Skin of body (tissue), 2 donors: ENCODE data around the gene MRFAP1. TPM values are rescaled to one million over a fixed set of nuclear protein-coding genes. Genes with fewer than 3 reads are reported as not detected.
"Not testable (repeated sequence)": the region's sequence is repeated elsewhere in the genome, so short reads cannot be mapped to it uniquely, and the experiment has no call there.

Experiments used
- DNase-seq: peaks from one replicate; lab custom pipeline; 2025; lab: John Stamatoyannopoulos, UW
- total RNA-seq: library from RNA; depleted of rRNA; stranded (reverse); fragments of >200 nt; gene quantifications from one replicate; pipeline ENCODE4 v1.2.3, GENCODE V29; 2014

MRFAP1 gene
- total RNA-seq, 1 donor from 2014 or later, result 99.1 TPM

DNA sequence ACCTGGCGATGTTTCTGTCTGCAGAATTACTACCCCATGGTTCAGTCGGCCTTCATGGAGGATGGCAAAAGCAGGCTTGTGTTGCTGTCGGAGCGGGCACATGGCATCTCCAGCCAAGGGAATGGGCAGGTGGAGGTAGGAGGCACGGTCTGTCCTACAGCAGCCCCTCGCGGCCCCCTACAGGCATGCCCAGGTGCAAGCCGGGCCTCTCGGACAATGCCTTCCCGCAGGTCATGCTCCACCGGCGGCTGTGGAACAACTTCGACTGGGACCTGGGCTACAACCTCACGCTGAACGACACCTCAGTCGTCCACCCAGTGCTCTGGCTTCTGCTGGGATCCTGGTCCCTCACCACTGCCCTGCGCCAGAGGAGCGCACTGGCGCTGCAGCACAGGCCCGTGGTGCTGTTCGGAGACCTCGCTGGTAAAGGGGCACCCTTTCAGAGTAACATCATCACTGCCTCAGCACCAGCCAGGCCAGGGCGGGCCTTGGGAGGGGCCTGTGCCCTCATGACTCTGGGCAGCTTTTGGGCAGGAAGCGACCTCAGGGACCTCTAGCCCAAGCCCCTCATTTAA lies 29.5 kb upstream of the MRFAP1 start:
- DNase-seq, result no peak

- DNase-seq, result no peak
Measured at GRCh38 chr4:6612961-6613675, 27.4 kb upstream of the MRFAP1 start.

DNA sequence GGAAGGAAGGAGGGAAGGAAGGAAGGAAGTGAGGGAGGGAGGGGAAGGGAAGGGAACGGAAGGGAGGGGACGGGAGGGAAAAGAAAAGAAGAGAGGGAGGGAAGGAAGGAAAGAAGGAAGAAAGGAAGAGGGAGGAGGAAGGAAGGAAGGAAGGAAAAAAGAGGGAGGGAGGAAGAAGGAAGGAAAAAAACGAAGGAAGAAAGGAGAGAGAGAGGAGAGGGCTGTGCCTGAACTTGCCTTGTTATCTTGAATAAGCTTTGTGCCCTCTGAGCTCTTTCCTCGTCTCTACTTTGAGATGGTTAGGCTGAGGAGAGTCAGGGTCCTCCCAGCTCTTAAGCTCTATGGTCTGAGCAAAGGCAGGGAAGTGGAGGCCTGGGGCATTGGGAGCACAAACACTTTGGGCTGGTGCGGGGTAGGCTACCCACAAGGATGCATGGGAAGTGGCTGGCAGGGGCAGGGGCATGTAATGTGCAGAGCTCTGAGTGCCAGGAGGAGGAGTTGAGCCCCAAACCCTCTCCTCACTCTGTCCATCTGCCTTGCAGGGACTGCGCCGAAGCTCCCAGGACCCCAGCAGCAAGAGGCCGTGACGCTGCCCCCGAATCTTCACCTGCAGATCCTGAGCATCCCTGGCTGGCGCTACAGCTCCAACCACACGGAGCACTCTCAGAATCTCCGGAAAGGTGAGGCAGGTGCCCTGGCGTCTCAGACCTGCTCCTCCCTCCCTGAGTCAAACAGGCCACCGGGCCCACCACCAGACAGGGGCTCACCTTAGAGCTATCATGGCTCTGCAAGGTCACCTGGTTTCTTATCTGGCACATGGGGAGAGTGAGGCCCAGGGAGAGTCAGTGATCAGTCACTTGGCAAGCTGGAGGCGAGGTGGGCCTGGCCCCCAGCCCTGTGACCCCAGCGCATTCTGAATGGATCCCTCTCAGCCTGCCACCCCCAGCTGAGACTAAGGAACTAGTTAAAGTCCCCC lies 26.5 kb upstream of the MRFAP1 start:
- no peak for DNase-seq

- DNase-seq, result no peak
Measured at GRCh38 chr4:6614701-6615230, 25.7 kb upstream of the MRFAP1 start.

- DNase-seq, result no peak
Measured at GRCh38 chr4:6616087-6616995, 24.1 kb upstream of the MRFAP1 start.

GRCh38 chr4:6617246-6617645 lies 23.2 kb upstream of the MRFAP1 start:
- DNase-seq, result no peak

GRCh38 chr4:6618386-6619115 lies 21.9 kb upstream of the MRFAP1 start:
- no peak for DNase-seq

DNA sequence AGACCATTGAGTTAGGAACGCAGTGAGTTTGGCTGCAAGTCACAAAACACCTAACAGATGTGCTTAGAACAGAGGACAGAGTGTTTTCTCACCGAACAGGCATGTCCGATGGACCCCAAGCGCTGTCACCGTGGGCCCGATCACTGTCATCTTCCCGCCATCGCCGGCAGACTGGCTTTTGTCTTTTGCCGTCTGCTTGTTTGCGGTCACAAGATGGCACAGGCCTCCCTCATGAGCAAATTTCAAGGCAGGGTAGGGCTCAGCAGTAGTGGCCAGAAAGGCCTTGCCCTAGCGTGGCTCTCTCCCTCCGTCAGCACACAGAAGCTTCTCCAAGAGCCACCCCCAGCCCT lies 21.4 kb upstream of the MRFAP1 start:
- no peak for DNase-seq

DNA sequence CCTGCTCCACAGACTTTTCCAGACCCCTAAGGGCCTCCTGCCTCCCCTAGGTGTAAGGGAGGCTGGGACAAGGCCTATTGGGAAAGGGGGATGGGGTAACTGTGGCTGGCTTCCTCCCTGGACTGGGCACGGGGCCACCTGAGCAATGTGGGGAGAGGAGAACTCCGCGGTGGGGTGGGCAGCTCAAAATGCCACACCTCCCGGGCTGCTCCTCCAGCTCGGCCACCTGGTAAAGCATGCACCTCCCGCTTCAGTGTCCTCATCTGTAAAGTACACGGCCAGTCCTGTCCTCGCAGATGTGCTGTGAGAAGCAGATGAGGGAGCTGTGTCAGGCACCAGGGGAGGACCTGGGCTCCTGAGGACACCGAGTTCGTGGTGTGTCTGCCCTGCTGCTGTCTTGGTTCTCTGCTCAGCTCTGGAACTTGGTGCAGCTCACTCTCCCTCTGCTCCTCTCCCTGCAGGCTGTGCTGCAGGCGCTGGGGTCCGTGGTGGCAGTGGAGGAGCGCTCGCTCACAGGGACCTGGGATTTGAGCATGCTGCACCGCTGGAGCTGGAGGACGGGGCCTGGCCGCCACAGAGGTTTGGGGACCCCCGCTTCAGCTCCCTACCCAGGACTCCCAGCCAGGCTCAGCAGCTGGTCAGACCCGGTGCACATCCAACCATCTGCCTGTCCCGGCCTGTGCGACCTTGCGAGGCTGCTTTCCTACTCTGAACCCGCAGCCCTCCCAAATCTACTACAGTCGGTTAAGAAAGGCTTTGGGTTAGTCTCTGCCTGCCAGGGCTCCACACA lies 20.8 kb upstream of the MRFAP1 start:
- DNase-seq, result no peak

GRCh38 chr4:6620296-6620695 lies 20.2 kb upstream of the MRFAP1 start:
- DNase-seq, result no peak

DNA sequence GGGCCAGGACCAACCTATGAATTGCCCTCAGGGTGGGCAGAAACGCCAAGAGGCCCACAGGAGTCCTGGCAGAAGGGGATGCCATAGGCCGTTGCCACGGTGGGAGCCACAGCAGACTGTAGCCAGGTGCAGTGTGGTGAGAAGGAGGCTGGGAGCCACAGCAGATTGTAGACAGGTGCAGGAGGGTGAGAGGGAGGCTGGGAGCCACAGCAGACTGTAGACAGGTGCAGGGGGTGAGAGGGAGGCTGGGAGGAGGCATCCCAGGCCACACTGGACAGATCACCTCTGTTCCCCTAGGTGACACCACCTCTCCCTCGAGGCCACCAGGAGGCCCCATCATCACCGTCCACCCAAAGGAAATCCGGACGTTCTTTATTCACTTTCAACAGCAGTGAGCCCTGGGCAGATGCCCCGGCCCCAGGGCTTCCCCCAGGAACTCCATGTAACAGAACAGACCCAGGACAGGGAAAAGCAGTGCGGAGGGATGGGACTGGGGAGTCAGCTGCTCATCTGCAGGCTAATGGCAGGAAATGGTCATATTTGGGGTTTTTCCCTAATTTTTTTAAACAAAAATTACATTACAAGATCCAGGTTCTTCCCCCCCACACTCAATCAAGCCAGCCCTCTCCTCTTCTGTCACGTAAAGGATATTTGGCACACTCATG lies 19.5 kb upstream of the MRFAP1 start:
- DNase-seq, result no peak

- no peak for DNase-seq
Measured at GRCh38 chr4:6621556-6621927, 18.9 kb upstream of the MRFAP1 start.

- DNase-seq, result no peak
Measured at GRCh38 chr4:6622744-6623143, 17.7 kb upstream of the MRFAP1 start.

DNA sequence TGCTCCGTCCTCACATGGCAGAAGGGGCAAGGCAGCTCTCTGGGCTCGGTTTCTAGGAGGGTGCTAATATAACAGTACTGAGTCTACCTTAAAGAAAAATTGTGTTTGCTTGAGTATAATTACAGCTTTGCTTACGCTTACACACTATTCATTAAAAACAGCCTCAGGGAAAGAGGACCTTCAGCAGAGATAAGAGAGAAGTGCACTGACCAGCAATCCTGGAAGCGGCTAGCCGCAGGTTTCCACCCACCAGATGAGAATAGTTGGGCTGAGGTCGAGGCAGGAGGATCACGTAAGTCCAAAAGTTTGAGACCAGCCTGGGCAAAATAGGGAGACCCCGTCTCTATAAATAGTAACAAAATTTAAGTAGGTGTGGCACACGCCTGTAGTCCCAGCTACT lies 15.2 kb upstream of the MRFAP1 start:
- no peak for DNase-seq

DNA sequence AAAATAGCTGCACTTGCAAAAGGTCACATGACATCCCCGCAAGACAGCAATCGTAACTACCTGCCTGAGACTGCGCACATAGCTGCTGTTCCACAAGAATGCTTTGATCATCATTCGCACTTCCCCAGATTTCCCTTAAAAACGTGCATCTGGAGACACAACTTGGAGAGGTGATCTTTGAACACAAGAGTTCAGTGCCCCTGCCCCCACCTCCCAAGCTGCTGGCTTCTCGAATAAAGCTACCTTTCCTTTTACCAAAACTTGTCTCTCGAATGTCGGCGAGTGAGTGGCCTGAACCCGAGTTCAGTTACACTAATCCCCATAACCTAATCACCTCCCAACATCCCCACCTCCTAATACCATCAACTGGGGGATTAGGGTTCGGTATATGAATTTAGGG lies 14.4 kb upstream of the MRFAP1 start:
- DNase-seq, result no peak

DNA sequence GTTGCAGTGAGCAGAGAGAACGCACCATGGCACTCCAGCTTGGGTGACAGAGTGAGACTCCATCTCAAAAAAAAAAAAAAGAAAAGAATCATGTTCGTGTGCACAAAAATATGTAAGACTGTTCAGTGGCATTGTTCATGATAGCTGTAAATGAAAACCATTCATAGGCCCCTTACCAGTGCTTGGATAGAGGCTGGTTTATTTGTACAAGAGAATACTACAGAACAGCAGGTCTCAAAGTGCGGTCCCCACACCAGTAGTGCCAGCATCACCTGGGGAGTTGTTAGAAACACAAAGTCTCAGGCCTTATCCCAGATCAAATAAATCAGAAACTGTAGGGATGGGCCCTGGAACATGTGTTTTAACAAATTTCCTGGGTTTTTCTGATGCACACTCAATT lies 12.7 kb upstream of the MRFAP1 start:
- no peak for DNase-seq

DNA sequence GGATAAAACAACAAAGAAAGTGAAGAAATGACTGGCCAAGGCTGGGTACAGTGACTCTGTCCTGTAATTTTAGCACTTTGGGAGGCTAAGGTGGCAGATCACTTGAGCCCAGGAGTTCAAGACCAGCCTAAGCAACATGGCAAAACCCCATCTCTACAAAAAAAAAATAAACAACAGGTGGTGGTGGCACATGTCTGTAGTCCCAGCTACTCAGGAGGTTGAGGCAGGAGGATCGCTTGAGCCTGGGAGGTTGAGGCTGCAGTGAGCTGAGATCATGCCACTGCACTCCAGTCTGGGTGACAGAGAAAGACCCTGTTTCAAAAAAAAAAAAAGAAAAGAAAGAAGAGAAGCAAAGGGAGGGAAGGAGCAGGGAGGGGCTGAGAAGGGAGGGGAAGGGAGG lies 12.0 kb upstream of the MRFAP1 start:
- not testable (repeated sequence) for DNase-seq

GRCh38 chr4:6632125-6632524 lies 8.4 kb upstream of the MRFAP1 start:
- DNase-seq, result no peak
